Liver (tissue), 3 donors: ENCODE results near the gene DPF3.

Experiments used
- GABPA ChIP-seq, 2 donors: IDR thresholded peaks in 1 of 2; conservative IDR thresholded peaks in 1 of 2; 2 replicates each; pipeline ENCODE4 v1.6.1; 2016; ENCODE audit warnings: antibody characterized with exemption in 2 of 2, mild to moderate bottlenecking in 1 of 2, moderate library complexity in 1 of 2
- JUND ChIP-seq, 2 donors: IDR thresholded peaks; 2 replicates each; pipeline ENCODE4 v1.6.1; 2016; ENCODE audit warnings: antibody characterized with exemption in 2 of 2
- SP1 ChIP-seq: IDR thresholded peaks from 2 replicates; pipeline ENCODE4 v1.6.1; 2018; ENCODE audit warnings: antibody characterized with exemption, mild to moderate bottlenecking
- TF ChIP-seq, protein P1 (sequence below): fragments of 150-350 bp; IDR thresholded peaks from 2 replicates; pipeline ENCODE4 v1.5.1; 2017; ENCODE audit warnings: improper control_type of control experiment, low read depth, low read length; ENCODE audit not compliant: missing input control
- TF ChIP-seq, protein P2 (sequence below): IDR thresholded peaks from 2 replicates; pipeline ENCODE4 v1.6.1; 2016; ENCODE audit warnings: antibody characterized with exemption
- donor health status: healthy.
- donor health status: healthy.

DNA sequence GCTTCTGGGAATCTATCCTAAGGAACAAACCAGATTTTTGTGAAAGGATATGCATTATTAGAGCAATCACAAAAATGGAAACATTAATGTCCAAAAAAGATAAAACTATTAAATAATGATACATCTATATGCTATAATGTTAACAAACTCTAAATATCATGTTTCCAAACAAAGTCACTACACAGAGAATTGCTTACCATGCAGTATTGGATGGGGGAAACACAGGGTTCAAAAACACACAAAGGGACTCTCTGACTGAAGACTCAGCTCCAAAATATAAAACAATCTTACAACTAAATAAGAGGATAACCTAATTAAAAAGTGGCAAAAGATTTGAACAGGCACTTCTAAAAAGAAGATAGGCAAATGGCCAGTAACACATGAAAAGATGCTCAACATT lies 304.2 kb downstream of the DPF3 start:
- TF ChIP-seq JUND (IDR thresholded peaks at IDR 0.05) (no peak), SP1 (no peak), GABPA (IDR thresholded peaks at IDR 0.05 in 1 of 2, conservative IDR thresholded peaks at IDR 0.05 in 1 of 2) (no peak)
- TF ChIP-seq, protein P1, sequence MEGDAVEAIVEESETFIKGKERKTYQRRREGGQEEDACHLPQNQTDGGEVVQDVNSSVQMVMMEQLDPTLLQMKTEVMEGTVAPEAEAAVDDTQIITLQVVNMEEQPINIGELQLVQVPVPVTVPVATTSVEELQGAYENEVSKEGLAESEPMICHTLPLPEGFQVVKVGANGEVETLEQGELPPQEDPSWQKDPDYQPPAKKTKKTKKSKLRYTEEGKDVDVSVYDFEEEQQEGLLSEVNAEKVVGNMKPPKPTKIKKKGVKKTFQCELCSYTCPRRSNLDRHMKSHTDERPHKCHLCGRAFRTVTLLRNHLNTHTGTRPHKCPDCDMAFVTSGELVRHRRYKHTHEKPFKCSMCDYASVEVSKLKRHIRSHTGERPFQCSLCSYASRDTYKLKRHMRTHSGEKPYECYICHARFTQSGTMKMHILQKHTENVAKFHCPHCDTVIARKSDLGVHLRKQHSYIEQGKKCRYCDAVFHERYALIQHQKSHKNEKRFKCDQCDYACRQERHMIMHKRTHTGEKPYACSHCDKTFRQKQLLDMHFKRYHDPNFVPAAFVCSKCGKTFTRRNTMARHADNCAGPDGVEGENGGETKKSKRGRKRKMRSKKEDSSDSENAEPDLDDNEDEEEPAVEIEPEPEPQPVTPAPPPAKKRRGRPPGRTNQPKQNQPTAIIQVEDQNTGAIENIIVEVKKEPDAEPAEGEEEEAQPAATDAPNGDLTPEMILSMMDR = no peak
- TF ChIP-seq, protein P2, sequence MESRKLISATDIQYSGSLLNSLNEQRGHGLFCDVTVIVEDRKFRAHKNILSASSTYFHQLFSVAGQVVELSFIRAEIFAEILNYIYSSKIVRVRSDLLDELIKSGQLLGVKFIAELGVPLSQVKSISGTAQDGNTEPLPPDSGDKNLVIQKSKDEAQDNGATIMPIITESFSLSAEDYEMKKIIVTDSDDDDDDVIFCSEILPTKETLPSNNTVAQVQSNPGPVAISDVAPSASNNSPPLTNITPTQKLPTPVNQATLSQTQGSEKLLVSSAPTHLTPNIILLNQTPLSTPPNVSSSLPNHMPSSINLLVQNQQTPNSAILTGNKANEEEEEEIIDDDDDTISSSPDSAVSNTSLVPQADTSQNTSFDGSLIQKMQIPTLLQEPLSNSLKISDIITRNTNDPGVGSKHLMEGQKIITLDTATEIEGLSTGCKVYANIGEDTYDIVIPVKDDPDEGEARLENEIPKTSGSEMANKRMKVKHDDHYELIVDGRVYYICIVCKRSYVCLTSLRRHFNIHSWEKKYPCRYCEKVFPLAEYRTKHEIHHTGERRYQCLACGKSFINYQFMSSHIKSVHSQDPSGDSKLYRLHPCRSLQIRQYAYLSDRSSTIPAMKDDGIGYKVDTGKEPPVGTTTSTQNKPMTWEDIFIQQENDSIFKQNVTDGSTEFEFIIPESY = no peak
